H1 (cell line): Measurements from ENCODE around the gene FXYD5. TPM values are rescaled to one million over a fixed set of nuclear protein-coding genes. Genes with fewer than 3 reads are reported as not detected.

ENCODE experiments used
- CTCF ChIA-PET: fragments of 300-600 bp; sonication (Branson Sonifier 250); formaldehyde crosslinking; loops from one replicate; lab custom pipeline; 2021; ENCODE audit not compliant: partially characterized antibody; lab: Charles Lee
- POLR2A ChIA-PET: fragments of 300-600 bp; sonication (Branson Sonifier 250); formaldehyde crosslinking; loops from one replicate; lab custom pipeline; 2021; ENCODE audit warnings: inconsistent platforms; ENCODE audit not compliant: partially characterized antibody; lab: Charles Lee
- DNase-seq, 2 experiments: peaks; one replicate each; pipeline versions ENCODE4 v3.0.0 to v3.0.0-alpha.2; 2010 to 2022; ENCODE audit warnings: low spot score in 2 of 2, low read depth in 1 of 2, mixed read lengths in 1 of 2
- FAIRE-seq: peaks from 2 replicates; lab custom pipeline; 2011; peaks lifted over from hg19 to GRCh38; lab: Jason Lieb, UNC
- H2AFZ ChIP-seq: 2 replicates; pipeline ENCODE4 v1.8.1; 2012; ENCODE audit warnings: low read length, inconsistent platforms
- H2AK5ac ChIP-seq: 2 replicates; pipeline ENCODE4 v1.6.1; 2013; ENCODE audit warnings: low read depth, low read length
- H2BK120ac ChIP-seq: replicated peaks from 2 replicates; pipeline ENCODE3; 2013; ENCODE audit warnings: low read depth, low read length, inconsistent platforms
- H2BK12ac ChIP-seq: 2 replicates; pipeline ENCODE4 v1.6.1; 2013; ENCODE audit warnings: low read depth, low read length
- H2BK15ac ChIP-seq: 2 replicates; pipeline ENCODE4 v1.6.1; 2013; ENCODE audit warnings: low read length
- H2BK20ac ChIP-seq: 2 replicates; pipeline ENCODE4 v1.6.1; 2013; ENCODE audit warnings: low read length
- H2BK5ac ChIP-seq: 2 replicates; pipeline ENCODE4 v1.6.1; 2013; ENCODE audit warnings: low read depth, low read length
- H3K14ac ChIP-seq: 2 replicates; pipeline ENCODE4 v1.6.1; 2013; ENCODE audit warnings: inconsistent platforms; ENCODE audit not compliant: insufficient read length
- H3K18ac ChIP-seq: 2 replicates; pipeline ENCODE4 v1.6.1; 2013; ENCODE audit warnings: low read length; ENCODE audit errors: extremely low read depth
- H3K23ac ChIP-seq: 2 replicates; pipeline ENCODE4 v1.6.1; 2013; ENCODE audit warnings: inconsistent platforms; ENCODE audit not compliant: insufficient read length
- H3K23me2 ChIP-seq: 2 replicates; pipeline ENCODE4 v1.6.1; 2013; ENCODE audit warnings: low read depth, low read length
- H3K27ac ChIP-seq: 2 replicates; pipeline ENCODE4 v1.6.1; 2011; ENCODE audit warnings: low read depth, low read length, inconsistent platforms
- H3K27me3 ChIP-seq, 4 experiments: replicated peaks in 1 of 4; 1 replicate in 1 of 4; 2 replicates in 3 of 4; pipeline versions ENCODE4 v1.6.1 to v1.8.1; 2011 to 2013; ENCODE audit warnings: low read length in 3 of 4, mild to moderate bottlenecking in 3 of 4, inconsistent platforms in 2 of 4, mixed read lengths in 2 of 4, moderate library complexity in 1 of 4; ENCODE audit not compliant: control insufficient read depth in 3 of 4, insufficient read depth in 3 of 4; ENCODE audit errors: extremely low read depth in 1 of 4
- H3K36me3 ChIP-seq, 4 experiments: 2 replicates each; pipeline versions ENCODE4 v1.6.1 to v1.8.1; 2011 to 2013; ENCODE audit warnings: mild to moderate bottlenecking in 4 of 4, low read length in 3 of 4, moderate library complexity in 2 of 4, control low read depth in 1 of 4, inconsistent platforms in 1 of 4; ENCODE audit not compliant: insufficient read depth in 4 of 4, control insufficient read depth in 2 of 4
- H3K4ac ChIP-seq: replicated peaks from 2 replicates; pipeline ENCODE3; 2013; ENCODE audit warnings: low read length, low read depth, mixed read lengths, inconsistent platforms; ENCODE audit not compliant: insufficient read length
- H3K4me1 ChIP-seq, 4 experiments: replicated peaks in 1 of 4; 1 replicate in 1 of 4; 2 replicates in 3 of 4; pipeline versions ENCODE4 v1.6.1 to v1.8.1; 2011 to 2013; ENCODE audit warnings: low read length in 3 of 4, inconsistent platforms in 2 of 4, mixed read lengths in 1 of 4; ENCODE audit not compliant: insufficient read depth in 4 of 4, control insufficient read depth in 3 of 4
- H3K4me2 ChIP-seq, 2 experiments: 2 replicates each; pipeline versions ENCODE4 v1.6.1 to v1.8.1; 2011 to 2013; ENCODE audit warnings: low read depth in 2 of 2, low read length in 2 of 2, control low read depth in 1 of 2, inconsistent platforms in 1 of 2, mild to moderate bottlenecking in 1 of 2; ENCODE audit not compliant: insufficient read depth in 1 of 2
- H3K4me3 ChIP-seq, 4 experiments: fragments of 200-600, 300-600 bp in 1 of 4; sonication (generic), shearing (Covaris generic), sonication (Bioruptor Twin) in 1 of 4; 2 replicates each; pipeline versions ENCODE4 v1.5.1 to v1.8.1; 2011 to 2016; ENCODE audit warnings: low read length in 4 of 4, low read depth in 3 of 4, control low read depth in 2 of 4, inconsistent platforms in 2 of 4, mild to moderate bottlenecking in 2 of 4, mixed read lengths in 1 of 4, moderate library complexity in 1 of 4; ENCODE audit not compliant: insufficient read depth in 2 of 4; ENCODE audit errors: extremely low read depth in 1 of 4
- H3K56ac ChIP-seq: replicated peaks from 2 replicates; pipeline ENCODE3; 2013; ENCODE audit warnings: low read depth, mild to moderate bottlenecking, mixed read lengths, low read length, inconsistent platforms; ENCODE audit not compliant: insufficient read length
- H3K79me1 ChIP-seq: 2 replicates; pipeline ENCODE4 v1.6.1; 2013; ENCODE audit warnings: low read depth, low read length, control low read depth
- H3K79me2 ChIP-seq, 2 experiments: 2 replicates each; pipeline versions ENCODE4 v1.6.1 to v1.8.1; 2012 to 2013; ENCODE audit warnings: low read length in 2 of 2, mild to moderate bottlenecking in 2 of 2, inconsistent platforms in 1 of 2; ENCODE audit not compliant: insufficient read depth in 2 of 2, control insufficient read depth in 1 of 2
- H3K9ac ChIP-seq, 4 experiments: replicated peaks in 1 of 4; 1 replicate in 1 of 4; 2 replicates in 3 of 4; pipeline versions ENCODE4 v1.6.1 to v1.8.1; 2011 to 2013; ENCODE audit warnings: low read depth in 3 of 4, low read length in 3 of 4, control low read depth in 2 of 4, mild to moderate bottlenecking in 2 of 4, moderate library complexity in 2 of 4, inconsistent platforms in 1 of 4; ENCODE audit errors: extremely low read depth in 1 of 4
- H3K9me3 ChIP-seq, 2 experiments: 2 replicates each; pipeline versions ENCODE4 v1.6.1 to v1.8.1; 2012 to 2013; ENCODE audit warnings: mild to moderate bottlenecking in 2 of 2, moderate library complexity in 2 of 2, control low read depth in 1 of 2, inconsistent platforms in 1 of 2, low read depth in 1 of 2, low read length in 1 of 2, mixed read lengths in 1 of 2; ENCODE audit not compliant: insufficient read depth in 2 of 2
- H4K20me1 ChIP-seq, 2 experiments: replicated peaks in 1 of 2; 2 replicates each; pipeline versions ENCODE3 to v1.8.1; 2011 to 2013; ENCODE audit warnings: inconsistent platforms in 2 of 2, low read length in 2 of 2, mild to moderate bottlenecking in 1 of 2; ENCODE audit not compliant: insufficient read depth in 2 of 2, control insufficient read depth in 1 of 2
- H4K5ac ChIP-seq: 2 replicates; pipeline ENCODE4 v1.6.1; 2013; ENCODE audit warnings: low read length, low read depth, mixed read lengths, inconsistent platforms; ENCODE audit not compliant: insufficient read length
- H4K8ac ChIP-seq: 2 replicates; pipeline ENCODE4 v1.8.0; 2013; ENCODE audit warnings: mild to moderate bottlenecking, moderate library complexity, low read length, inconsistent platforms; ENCODE audit not compliant: insufficient read depth; ENCODE audit errors: extremely low read depth
- H4K91ac ChIP-seq: replicated peaks from 2 replicates; pipeline ENCODE3; 2013; ENCODE audit warnings: low read length, mixed read lengths, inconsistent platforms; ENCODE audit not compliant: insufficient read length
- CREB1 ChIP-seq: IDR thresholded peaks from 2 replicates; pipeline ENCODE4 v1.6.1; 2012; ENCODE audit warnings: inconsistent platforms
- KDM5A ChIP-seq: fragments of 200-600 bp; IDR thresholded peaks from 2 replicates; pipeline ENCODE4 v1.7.1; 2012; ENCODE audit warnings: mild to moderate bottlenecking, low read length, inconsistent platforms, mixed read lengths
- MAX ChIP-seq: IDR thresholded peaks from 2 replicates; pipeline ENCODE4 v1.6.1; 2012; ENCODE audit warnings: inconsistent platforms
- SIN3A ChIP-seq, 2 experiments: IDR thresholded peaks in 1 of 2; conservative IDR thresholded peaks in 1 of 2; 2 replicates each; pipeline ENCODE4 v1.6.1; 2011 to 2012; ENCODE audit warnings: low read length in 2 of 2, improper control_type of control experiment in 1 of 2, low read depth in 1 of 2, mild to moderate bottlenecking in 1 of 2
- SP4 ChIP-seq: IDR thresholded peaks from 2 replicates; pipeline ENCODE4 v1.6.1; 2012; ENCODE audit warnings: low read length, inconsistent platforms
- WGBS, 2 experiments: shearing (Covaris generic) in 1 of 2; methylation state at CpG; one replicate each; pipeline versions ENCODE4 v1.1.6 to v1.1.7; 2013 to 2015; ENCODE audit warnings: low lambda C conversion rate in 2 of 2, mixed read lengths in 2 of 2, inconsistent platforms in 1 of 2, low coverage in 1 of 2, missing lambda C conversion rate in 1 of 2; ENCODE audit not compliant: insufficient replicate concordance in 2 of 2, insufficient coverage in 1 of 2, insufficient read length in 1 of 2; ENCODE audit errors: extremely low coverage in 1 of 2, missing lambda C conversion rate in 1 of 2; 5-methylcytosine and 5-hydroxymethylcytosine counted together
- polyA plus RNA-seq, 7 experiments: library from polyadenylated mRNA; depleted of rRNA in 3 of 7; stranded (reverse) in 5 of 7; unstranded in 2 of 7; fragments of >200 nt in 5 of 7; fragments of 200-250 nt in 2 of 7; gene quantifications; 1 replicate in 5 of 7; 2 replicates in 1 of 7; 4 replicates in 1 of 7; pipeline versions ENCODE4 v1.2.1 to v1.2.3, GENCODE V29; 2011 to 2013; ENCODE audit warnings: missing spikeins in 2 of 7, mixed read lengths in 2 of 7
- total RNA-seq: library from RNA; stranded (reverse); fragmentation: NEBNext Ultra II Directional; extraction: Animal tissue kit (Norgen Biotek cat#: 25700); gene quantifications from 2 replicates; pipeline ENCODE4 v1.2.1, GENCODE V29; 2021
- TF ChIP-seq, protein P1 (sequence below): IDR thresholded peaks from 2 replicates; pipeline ENCODE4 v1.6.1; 2012; ENCODE audit warnings: inconsistent platforms
- TF ChIP-seq, protein P2 (sequence below), 3 experiments: IDR thresholded peaks; 1 replicate in 2 of 3; 2 replicates in 1 of 3; pipeline versions ENCODE4 v1.5.1 to v1.6.1; 2011; ENCODE audit warnings: low read length in 3 of 3, mild to moderate bottlenecking in 3 of 3, inconsistent platforms in 2 of 3, low read depth in 1 of 3, moderate library complexity in 1 of 3; ENCODE audit not compliant: insufficient read depth in 1 of 3; ENCODE audit errors: control extremely low read depth in 1 of 3

FXYD5 gene
- total and polyA plus RNA-seq, 2 of the 8 experiments (the other 6 are each of a cell fraction or from before 2014, with no cell fraction given): 99.0 to 191 TPM

DNA sequence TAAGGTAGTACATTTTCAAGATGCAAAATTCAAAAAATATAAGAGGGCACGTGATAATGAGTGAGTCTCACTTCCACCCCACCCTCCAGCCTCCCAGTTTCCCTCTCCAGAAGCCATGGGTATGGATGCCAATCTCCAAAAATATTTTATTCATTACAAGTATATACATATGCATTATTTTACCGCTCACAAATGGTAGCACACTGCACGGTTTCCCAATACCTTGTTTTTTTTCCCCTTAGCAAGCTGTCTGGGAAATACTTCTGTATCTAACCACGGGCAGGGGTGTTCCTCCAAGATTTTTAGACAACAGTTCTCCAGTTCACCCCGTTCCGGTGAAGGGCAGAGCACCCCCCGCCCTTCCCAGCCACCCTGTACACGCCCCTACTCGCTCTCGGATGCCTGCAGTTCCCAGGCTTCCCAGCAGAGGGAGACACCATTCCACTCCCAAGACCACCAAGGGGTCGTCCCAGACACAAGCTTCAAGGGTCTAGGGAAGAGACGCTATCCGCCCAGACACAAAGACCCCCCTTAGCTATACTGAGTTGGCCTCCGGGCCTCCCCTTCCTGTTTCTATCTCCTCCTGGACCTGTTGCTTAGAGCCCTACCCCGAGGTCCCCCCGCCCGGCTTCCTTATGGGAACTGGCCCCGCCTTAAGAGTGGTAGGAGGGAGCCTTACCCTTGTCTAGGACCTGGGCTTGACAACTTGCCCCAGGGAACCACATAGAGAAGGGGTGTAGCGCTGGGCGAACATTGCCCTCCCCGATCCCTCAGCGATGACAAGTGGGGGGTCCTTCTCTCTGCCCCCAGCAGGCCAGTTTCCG, 40.0 kb upstream of the FXYD5 start:
- H2BK12ac ChIP-seq: no peak overlapping the region; the same call in 1 of the 2 replicates
- no peak overlapping the region for H3K27ac ChIP-seq
- H3K79me2 ChIP-seq: no peaks in the 10 kb centered on the region
- H3K14ac ChIP-seq: no peak overlapping the region
- H3K27me3 ChIP-seq: peaks cover 0 to 2% (median 0%) of the 10 kb centered on the region in 4 experiments; a peak in 1 of 7 replicates
- peak overlapping the region; percentile 4; the same call in 1 of the 2 replicates for H3K18ac ChIP-seq
- H3K23ac ChIP-seq: no peak overlapping the region
- H3K79me1 ChIP-seq: no peaks in the 10 kb centered on the region
- FAIRE-seq: peak; percentile 71
- 15% methylated on average over 19 of the region's 23 CpGs; no CpG with 5 or more reads in 1 of the 2 experiments for WGBS, 2 experiments
- no peak overlapping the region for H2BK15ac ChIP-seq
- H3K4me3 ChIP-seq: peak overlapping the region in 3 of 4 experiments; percentile 23 to 56 (median 31); a peak in 5 of 8 replicates
- H3K56ac ChIP-seq: no peak overlapping the region
- H2AFZ ChIP-seq: no peak overlapping the region
- H3K23me2 ChIP-seq: no peaks in the 10 kb centered on the region
- H2AK5ac ChIP-seq: no peak overlapping the region
- H2BK5ac ChIP-seq: no peak overlapping the region
- H3K4ac ChIP-seq: no peak overlapping the region
- H4K91ac ChIP-seq: no peak overlapping the region
- ChIA-PET CTCF (interaction anchor here (0.6 to 6.9 kb wide), 26 partner anchors 8 to 202 kb away, joined by 3 to 154 read pairs (median 4); partner anchors contain the start of genes FXYD1, FXYD7, HAMP and LGI4), POLR2A (interaction anchor here (0.7 to 0.8 kb wide), 2 partner anchors 23 to 27 kb away, joined by 3 to 4 read pairs; no protein-coding TSS in a partner anchor)
- no peaks in the 10 kb centered on the region for H3K36me3 ChIP-seq
- no peak overlapping the region for H3K9ac ChIP-seq
- DNase-seq: peak; percentile 73 to 99
- H3K4me2 ChIP-seq: peak overlapping the region; percentile 15 to 70; a peak in 3 of 4 replicates
- 0 out of 2 replicates have a peak overlapping the region, but pooled peaks have one; percentile 35 for H4K8ac ChIP-seq
- H2BK120ac ChIP-seq: no peak overlapping the region
- no peak overlapping the region for H2BK20ac ChIP-seq
- H3K9me3 ChIP-seq: no peaks in the 10 kb centered on the region
- no peaks in the 10 kb centered on the region for H4K20me1 ChIP-seq
- peaks cover 0 to 23% (median 14%) of the 10 kb centered on the region in 4 experiments; a peak in 6 of 7 replicates for H3K4me1 ChIP-seq
- H4K5ac ChIP-seq: no peak overlapping the region
- TF ChIP-seq SP4 (peak; percentile 77; the same call in 1 of the 2 replicates), SIN3A (conservative IDR thresholded peaks at IDR 0.05 in 1 of 2, IDR thresholded peaks at IDR 0.05 in 1 of 2; ENCODE audit: low read depth in 1 of 2, low read length in 2 of 2) (0 out of 4 replicates have a peak, but pooled peaks of 1 of the 2 experiments have one; percentile 55), KDM5A (no peak), MAX (0 out of 2 replicates have a peak, but pooled peaks have one; percentile 17), CREB1 (0 out of 2 replicates have a peak, but pooled peaks have one; percentile 16)
- TF ChIP-seq, protein P1, sequence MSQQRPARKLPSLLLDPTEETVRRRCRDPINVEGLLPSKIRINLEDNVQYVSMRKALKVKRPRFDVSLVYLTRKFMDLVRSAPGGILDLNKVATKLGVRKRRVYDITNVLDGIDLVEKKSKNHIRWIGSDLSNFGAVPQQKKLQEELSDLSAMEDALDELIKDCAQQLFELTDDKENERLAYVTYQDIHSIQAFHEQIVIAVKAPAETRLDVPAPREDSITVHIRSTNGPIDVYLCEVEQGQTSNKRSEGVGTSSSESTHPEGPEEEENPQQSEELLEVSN: no peak
- TF ChIP-seq, protein P2, sequence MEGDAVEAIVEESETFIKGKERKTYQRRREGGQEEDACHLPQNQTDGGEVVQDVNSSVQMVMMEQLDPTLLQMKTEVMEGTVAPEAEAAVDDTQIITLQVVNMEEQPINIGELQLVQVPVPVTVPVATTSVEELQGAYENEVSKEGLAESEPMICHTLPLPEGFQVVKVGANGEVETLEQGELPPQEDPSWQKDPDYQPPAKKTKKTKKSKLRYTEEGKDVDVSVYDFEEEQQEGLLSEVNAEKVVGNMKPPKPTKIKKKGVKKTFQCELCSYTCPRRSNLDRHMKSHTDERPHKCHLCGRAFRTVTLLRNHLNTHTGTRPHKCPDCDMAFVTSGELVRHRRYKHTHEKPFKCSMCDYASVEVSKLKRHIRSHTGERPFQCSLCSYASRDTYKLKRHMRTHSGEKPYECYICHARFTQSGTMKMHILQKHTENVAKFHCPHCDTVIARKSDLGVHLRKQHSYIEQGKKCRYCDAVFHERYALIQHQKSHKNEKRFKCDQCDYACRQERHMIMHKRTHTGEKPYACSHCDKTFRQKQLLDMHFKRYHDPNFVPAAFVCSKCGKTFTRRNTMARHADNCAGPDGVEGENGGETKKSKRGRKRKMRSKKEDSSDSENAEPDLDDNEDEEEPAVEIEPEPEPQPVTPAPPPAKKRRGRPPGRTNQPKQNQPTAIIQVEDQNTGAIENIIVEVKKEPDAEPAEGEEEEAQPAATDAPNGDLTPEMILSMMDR (IDR thresholded peaks at IDR 0.05; ENCODE audit: control extremely low read depth in 1 of 3, insufficient read depth in 1 of 3, low read depth in 1 of 3, low read length in 3 of 3): peak; percentile 92 to 99 (median 94)
